GM10266 (cell line): ENCODE data around the gene FXYD1.

Experiments
- DNase-seq: peaks from one replicate; pipeline ENCODE4 v3.0.0; 2012; ENCODE audit errors: extremely low spot score
- TF ChIP-seq, protein P1 (sequence below): IDR thresholded peaks from 2 replicates; pipeline ENCODE4 v1.5.1; 2012; ENCODE audit warnings: mild to moderate bottlenecking, low read depth; ENCODE audit not compliant: control insufficient read depth, insufficient read depth; ENCODE audit errors: missing control alignments

Gene FXYD1

GRCh38 chr19:35169221-35169995 is 30.8 kb downstream of the FXYD1 start:
- TF ChIP-seq, protein P1, sequence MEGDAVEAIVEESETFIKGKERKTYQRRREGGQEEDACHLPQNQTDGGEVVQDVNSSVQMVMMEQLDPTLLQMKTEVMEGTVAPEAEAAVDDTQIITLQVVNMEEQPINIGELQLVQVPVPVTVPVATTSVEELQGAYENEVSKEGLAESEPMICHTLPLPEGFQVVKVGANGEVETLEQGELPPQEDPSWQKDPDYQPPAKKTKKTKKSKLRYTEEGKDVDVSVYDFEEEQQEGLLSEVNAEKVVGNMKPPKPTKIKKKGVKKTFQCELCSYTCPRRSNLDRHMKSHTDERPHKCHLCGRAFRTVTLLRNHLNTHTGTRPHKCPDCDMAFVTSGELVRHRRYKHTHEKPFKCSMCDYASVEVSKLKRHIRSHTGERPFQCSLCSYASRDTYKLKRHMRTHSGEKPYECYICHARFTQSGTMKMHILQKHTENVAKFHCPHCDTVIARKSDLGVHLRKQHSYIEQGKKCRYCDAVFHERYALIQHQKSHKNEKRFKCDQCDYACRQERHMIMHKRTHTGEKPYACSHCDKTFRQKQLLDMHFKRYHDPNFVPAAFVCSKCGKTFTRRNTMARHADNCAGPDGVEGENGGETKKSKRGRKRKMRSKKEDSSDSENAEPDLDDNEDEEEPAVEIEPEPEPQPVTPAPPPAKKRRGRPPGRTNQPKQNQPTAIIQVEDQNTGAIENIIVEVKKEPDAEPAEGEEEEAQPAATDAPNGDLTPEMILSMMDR: no peak
- no peak for DNase-seq

GRCh38 chr19:35170359-35171061 is 31.9 kb downstream of the FXYD1 start:
- TF ChIP-seq, protein P1: no peak
- no peak for DNase-seq

DNA sequence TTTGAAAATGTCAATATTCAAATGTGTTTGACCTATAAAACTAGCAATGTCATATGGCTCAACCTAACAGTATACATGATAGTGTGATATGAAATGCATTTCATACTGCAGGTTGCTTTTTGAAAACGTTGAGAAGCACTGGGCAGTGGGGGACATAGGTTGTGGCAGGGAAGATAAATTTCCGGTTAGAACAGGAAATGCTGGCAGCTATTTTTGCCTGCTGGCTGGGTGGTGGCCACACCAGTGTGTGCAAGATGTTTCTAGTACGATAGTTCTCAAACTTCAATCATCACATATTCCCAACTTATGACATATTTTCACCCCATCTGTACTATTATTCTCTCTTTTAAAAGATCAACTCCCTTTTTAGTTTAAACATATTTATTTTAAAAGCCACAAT is 33.1 kb downstream of the FXYD1 start:
- TF ChIP-seq, protein P1: no peak
- DNase-seq: no peak

DNA sequence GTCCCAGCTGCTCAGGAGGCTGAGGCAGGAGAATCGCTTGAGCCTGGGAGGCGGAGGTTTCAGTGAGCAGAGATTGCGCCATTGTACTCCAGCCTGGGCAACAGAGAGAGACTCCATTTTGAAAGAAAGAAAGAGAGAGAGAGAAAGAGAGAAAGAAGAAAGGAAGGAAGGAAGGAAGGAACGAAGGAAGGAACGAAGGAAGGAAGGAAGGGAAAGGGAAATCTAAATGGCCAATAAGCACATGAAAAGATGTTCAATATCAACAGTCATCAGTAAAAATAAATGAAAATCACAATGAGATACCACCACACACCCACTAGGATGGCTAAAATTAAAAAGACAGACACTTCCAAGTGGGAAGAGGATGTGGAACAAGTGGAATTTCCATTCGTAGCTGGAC is 35.6 kb downstream of the FXYD1 start:
- TF ChIP-seq, protein P1: no peak
- no peak for DNase-seq

DNA sequence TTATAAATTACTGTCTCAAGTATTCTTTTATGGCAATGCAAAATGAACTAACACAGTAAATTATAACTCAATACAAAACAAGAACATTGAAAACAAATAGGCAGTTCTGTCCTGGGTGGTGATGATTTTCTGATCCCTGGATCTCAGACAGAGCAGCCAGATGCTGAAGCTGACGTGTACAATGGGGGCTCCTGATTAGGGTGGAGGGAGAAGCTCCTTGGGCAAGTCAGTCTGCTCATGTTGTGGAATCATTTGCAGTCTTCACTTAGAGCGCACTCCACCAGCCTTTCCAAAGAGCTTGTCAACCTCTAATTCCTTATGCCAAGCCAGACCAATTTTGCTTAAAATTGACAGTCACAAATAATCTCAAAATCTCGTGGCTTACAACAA is 37.6 kb downstream of the FXYD1 start:
- DNase-seq: no peak
- TF ChIP-seq, protein P1: no peak

DNA sequence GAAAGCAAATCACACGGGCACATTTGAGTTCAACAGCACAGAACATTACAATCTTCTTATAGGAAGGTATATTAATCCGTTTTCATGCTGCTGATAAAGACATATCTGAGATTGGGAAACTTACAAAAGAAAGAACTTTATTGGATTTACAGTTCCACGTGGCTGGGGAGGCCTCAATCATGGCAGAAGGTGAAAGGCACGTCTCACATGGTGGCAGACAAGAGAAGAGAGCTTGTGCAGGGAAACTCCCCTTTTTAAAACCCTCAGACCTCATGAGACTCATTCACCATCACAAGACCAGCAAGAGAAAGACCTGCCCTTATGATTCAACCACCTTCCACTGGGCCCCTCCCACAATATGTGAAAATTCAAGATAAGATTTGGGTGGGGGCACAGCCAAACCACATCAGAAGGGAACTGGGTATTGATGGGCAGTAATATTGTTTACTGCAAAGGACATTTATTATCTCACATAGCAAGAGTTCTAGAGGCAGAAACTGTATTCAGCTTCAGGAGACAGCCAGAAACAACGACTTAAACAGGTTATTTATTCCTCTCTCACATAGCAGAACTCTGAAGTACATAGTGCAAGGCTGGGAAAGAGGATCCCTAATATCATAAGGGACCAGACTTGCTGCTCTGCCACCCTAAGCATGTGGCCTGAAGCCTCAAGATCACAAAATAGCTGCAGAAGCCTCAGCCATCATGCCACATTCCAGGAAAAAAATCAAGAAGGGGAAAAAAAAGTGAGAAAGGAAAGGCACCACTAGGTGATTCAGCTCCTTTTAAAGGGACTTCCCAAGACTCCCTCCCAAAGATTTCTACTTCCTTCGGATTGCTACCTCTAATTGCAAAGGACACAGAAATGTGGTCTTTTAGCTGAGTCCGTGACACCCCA is 39.0 kb downstream of the FXYD1 start:
- DNase-seq: no peak
- TF ChIP-seq, protein P1: no peak
